Measurements from ENCODE around the gene SORCS2. TPM values are rescaled to one million over a fixed set of nuclear protein-coding genes. Genes with fewer than 3 reads are reported as not detected.

The SORCS2 gene
- total RNA-seq, 2 donors from 2014 or later, result 1.5 to 1.7 TPM

DNA sequence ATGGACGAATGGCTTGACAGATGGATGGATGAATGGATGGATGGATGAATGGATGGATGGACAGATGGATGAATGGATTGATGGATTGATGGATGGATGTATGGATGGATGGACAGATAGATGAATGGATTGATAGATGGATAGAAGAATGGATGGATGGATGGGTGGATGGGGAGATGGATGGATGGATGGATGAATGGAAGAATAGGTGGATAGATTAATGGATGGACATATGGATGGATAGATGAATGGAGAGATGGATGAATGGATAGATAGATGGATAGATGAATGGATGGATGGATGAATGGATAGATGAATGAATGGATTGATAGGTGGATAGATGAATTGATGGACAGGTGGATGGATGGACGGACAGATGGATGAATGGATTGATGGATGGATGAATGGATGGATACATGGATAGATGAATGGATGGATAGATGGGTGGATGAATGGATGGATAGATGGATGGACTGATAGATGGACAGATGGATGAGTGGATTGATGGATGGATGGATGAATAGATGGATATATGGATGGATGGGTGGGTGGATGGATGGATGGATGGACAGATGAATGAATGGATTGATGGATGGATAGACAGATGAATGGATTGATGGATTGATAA, 208.4 kb downstream of the SORCS2 start:
- TF ChIP-seq, protein P1, sequence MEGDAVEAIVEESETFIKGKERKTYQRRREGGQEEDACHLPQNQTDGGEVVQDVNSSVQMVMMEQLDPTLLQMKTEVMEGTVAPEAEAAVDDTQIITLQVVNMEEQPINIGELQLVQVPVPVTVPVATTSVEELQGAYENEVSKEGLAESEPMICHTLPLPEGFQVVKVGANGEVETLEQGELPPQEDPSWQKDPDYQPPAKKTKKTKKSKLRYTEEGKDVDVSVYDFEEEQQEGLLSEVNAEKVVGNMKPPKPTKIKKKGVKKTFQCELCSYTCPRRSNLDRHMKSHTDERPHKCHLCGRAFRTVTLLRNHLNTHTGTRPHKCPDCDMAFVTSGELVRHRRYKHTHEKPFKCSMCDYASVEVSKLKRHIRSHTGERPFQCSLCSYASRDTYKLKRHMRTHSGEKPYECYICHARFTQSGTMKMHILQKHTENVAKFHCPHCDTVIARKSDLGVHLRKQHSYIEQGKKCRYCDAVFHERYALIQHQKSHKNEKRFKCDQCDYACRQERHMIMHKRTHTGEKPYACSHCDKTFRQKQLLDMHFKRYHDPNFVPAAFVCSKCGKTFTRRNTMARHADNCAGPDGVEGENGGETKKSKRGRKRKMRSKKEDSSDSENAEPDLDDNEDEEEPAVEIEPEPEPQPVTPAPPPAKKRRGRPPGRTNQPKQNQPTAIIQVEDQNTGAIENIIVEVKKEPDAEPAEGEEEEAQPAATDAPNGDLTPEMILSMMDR (IDR thresholded peaks at IDR 0.05), result no peak
- Histone ChIP-seq H3K27ac (no peak overlapping the region), H3K9me3 (peaks cover 0 to 10% of the 10 kb centered on the region in 2 donors), H3K4me1 (peaks cover 0 to 5% of the 10 kb centered on the region in 2 donors), H3K27me3 (no peaks in the 10 kb centered on the region), H3K36me3 (no peaks in the 10 kb centered on the region), H3K4me3 (no peak overlapping the region)
- no peak for DNase-seq (ENCODE audit: low spot score)

DNA sequence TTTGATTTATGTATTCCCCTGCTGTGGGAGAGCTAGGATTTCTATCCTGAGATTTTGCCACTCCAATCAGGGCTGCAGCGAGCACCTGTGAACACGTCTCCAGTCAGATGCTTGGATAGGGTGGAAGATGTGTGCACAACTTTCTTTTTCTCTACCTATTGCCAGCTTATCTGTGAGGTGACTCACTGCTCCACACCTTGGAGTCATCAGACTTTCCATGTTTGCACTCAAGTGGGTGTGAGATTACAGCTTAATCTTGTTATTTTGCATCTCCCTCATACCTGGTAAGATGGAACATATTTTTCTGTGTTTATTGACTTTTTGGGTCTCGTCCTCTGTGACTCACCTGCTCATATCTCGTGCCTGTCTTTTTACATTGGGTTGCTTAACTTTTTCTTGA, 210.2 kb downstream of the SORCS2 start:
- Histone ChIP-seq H3K27ac (no peak overlapping the region), H3K4me3 (no peak overlapping the region), H3K4me1 (peaks cover 0 to 5% of the 10 kb centered on the region in 2 donors), H3K9me3 (peaks cover 0 to 14% of the 10 kb centered on the region in 2 donors), H3K36me3 (no peaks in the 10 kb centered on the region), H3K27me3 (no peaks in the 10 kb centered on the region)
- peak; percentile 18 for DNase-seq (ENCODE audit: low spot score)
- TF ChIP-seq, protein P1 (IDR thresholded peaks at IDR 0.05), result no peak

DNA sequence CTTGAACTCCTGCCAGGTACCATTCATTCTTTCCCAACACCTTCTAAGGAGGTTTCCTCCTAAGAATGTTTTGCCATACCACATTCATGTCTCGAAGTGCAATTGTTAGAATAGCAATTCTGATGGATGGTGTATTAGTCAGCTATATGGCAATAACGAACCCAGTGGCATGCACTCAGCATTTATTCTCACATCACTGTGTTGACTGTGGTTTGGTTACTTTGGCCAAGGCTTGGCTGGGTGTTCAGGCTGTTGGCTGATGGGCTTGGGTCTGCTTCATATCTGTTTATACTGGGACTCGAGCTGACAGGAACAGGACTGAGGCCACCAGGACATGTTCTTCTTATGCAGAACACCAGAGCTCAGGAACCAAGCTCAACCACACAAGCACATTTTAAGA, 210.7 kb downstream of the SORCS2 start:
- Histone ChIP-seq H3K4me1 (peaks cover 0 to 2% of the 10 kb centered on the region in 2 donors), H3K36me3 (no peaks in the 10 kb centered on the region), H3K27me3 (no peaks in the 10 kb centered on the region), H3K4me3 (no peak overlapping the region), H3K27ac (no peak overlapping the region), H3K9me3 (peaks cover 0 to 18% of the 10 kb centered on the region in 2 donors)
- DNase-seq (ENCODE audit: low spot score), result no peak
- TF ChIP-seq, protein P1 (IDR thresholded peaks at IDR 0.05), result no peak

DNA sequence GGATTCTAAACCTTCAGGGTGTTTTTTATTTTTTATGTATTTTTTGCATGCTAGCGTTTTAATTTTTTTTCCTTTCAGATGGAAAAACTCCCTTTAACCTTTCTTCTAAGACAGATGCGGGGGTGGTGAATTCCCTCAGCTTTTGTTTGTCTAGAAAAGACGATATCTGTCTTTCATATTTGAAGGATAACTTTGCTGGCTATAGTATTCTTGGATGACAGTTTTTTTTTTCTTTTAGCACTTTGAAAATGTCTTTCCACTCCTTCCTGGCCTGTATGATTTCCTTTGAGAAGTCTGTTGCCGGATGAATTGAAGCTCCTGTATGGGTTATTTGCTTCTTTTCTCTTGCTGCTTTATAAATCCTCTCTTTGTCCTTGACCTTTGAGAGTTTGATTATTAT, 215.8 kb downstream of the SORCS2 start:
- Histone ChIP-seq H3K27me3 (no peaks in the 10 kb centered on the region), H3K9me3 (peaks cover 0 to 27% of the 10 kb centered on the region in 2 donors), H3K36me3 (no peaks in the 10 kb centered on the region), H3K4me1 (no peaks in the 10 kb centered on the region), H3K4me3 (no peak overlapping the region), H3K27ac (no peak overlapping the region)
- TF ChIP-seq, protein P1 (IDR thresholded peaks at IDR 0.05), result no peak
- no peak for DNase-seq (ENCODE audit: low spot score)

DNA sequence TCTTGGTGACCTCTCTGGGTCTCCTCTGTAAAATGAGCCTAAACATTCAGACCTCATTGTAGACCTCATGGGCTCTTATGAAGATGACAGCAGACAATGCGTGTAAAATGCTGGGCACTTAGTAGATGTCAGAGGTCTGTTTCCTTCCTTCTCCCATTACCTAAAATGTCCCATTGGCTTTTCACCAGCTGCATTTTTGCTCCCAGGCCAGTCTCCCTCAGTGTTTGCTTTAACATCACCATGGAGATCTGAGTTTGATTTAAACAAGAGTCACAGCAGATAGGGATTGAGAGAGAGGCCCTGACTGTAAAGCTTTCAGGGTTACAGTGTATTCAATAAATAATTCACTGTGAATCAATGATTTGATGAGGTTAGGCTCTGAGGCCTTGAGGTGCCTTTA, 218.1 kb downstream of the SORCS2 start:
- no peak for DNase-seq (ENCODE audit: low spot score)
- Histone ChIP-seq H3K36me3 (no peaks in the 10 kb centered on the region), H3K27ac (no peak overlapping the region)

More for the DNA sequence above, 218.1 kb downstream of the SORCS2 start:
- Histone ChIP-seq H3K4me1 (no peaks in the 10 kb centered on the region), H3K9me3 (peaks cover 0 to 16% of the 10 kb centered on the region in 2 donors), H3K4me3 (no peak overlapping the region), H3K27me3 (no peaks in the 10 kb centered on the region)
- TF ChIP-seq, protein P1 (IDR thresholded peaks at IDR 0.05), result no peak
